Measurements from ENCODE around the gene PAGE4. TPM values are rescaled to one million over a fixed set of nuclear protein-coding genes. Genes with fewer than 3 reads are reported as not detected.

PAGE4 gene
- polyA plus RNA-seq, 1 experiment = not detected

DNA sequence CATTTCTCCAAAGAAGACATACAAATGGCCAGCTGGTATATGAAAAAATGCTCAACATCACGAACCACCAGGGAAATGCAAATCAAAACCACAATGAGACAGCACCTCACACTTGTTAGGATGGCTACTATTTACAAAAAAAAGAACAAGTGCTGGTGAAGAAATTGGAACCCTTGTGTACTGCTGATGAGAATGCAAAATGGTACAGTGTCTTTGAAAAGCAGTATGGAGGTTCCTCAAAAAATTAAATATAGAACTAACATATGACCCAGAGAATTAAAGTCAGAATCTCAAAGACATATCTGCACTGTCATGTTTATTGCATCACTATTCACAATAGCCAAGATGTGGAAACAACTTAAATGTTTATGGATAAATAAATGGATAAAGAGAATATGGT is 20.9 kb downstream of the PAGE4 start:
- Histone ChIP-seq H3K36me3 (ENCODE audit: control insufficient read depth, insufficient read depth, low read length) (no peaks in the 10 kb centered on the region), H3K4me3 (ENCODE audit: low read depth, low read length) (no peak overlapping the region), H3K27me3 (ENCODE audit: control insufficient read depth, insufficient read depth, low read length) (no peaks in the 10 kb centered on the region)
- DNase-seq (ENCODE audit: low read depth) = no peak
- no peak for TF ChIP-seq CTCF (IDR thresholded peaks at IDR 0.05; ENCODE audit: insufficient read depth, low read depth, low read length)
- ChIA-PET POLR2A (no interaction called here), CTCF (no interaction called here)

DNA sequence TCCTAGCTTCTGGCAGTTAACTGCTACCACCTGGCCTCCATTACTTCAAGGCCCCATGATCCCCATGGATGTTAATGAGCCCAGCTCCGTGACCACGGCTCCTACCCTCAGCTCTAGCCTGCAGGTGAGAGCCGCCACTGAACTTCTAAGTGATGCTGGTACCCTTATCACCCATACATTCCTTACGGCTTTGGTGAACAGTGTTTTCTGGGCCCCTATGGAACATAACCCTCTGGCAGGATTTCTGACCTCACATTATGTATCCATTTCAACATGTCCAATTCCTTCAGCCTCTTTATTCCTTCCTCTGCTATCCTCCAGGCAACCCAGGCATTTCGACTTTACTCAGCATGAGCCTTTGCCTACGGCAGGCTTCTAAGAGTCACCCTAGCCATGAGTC is 24.6 kb downstream of the PAGE4 start:
- POLR2A ChIA-PET = no interaction called here
- DNase-seq (ENCODE audit: low read depth) = no peak
- TF ChIP-seq CTCF (IDR thresholded peaks at IDR 0.05; ENCODE audit: insufficient read depth, low read depth, low read length) = no peak
- CTCF ChIA-PET = no interaction called here
- H3K36me3 ChIP-seq (ENCODE audit: control insufficient read depth, insufficient read depth, low read length) = no peaks in the 10 kb centered on the region
- no peaks in the 10 kb centered on the region for H3K27me3 ChIP-seq (ENCODE audit: control insufficient read depth, insufficient read depth, low read length)
- H3K4me3 ChIP-seq (ENCODE audit: low read depth, low read length) = no peak overlapping the region

- no peak for TF ChIP-seq CTCF (IDR thresholded peaks at IDR 0.05; ENCODE audit: insufficient read depth, low read depth, low read length)
- CTCF ChIA-PET = no interaction called here
- H3K36me3 ChIP-seq (ENCODE audit: control insufficient read depth, insufficient read depth, low read length) = no peaks in the 10 kb centered on the region
- no peak overlapping the region for H3K4me3 ChIP-seq (ENCODE audit: low read depth, low read length)
- POLR2A ChIA-PET = no interaction called here
- no peaks in the 10 kb centered on the region for H3K27me3 ChIP-seq (ENCODE audit: control insufficient read depth, insufficient read depth, low read length)
- no peak for DNase-seq (ENCODE audit: low read depth)
These were observed 27.7 kb downstream of the PAGE4 start for GRCh38 chrX:49856819-49857218.

GRCh38 chrX:49858341-49858740 is 29.2 kb downstream of the PAGE4 start:
- TF ChIP-seq CTCF (IDR thresholded peaks at IDR 0.05; ENCODE audit: insufficient read depth, low read depth, low read length) = no peak
- DNase-seq (ENCODE audit: low read depth) = no peak
- Histone ChIP-seq H3K27me3 (ENCODE audit: control insufficient read depth, insufficient read depth, low read length) (no peaks in the 10 kb centered on the region), H3K4me3 (ENCODE audit: low read depth, low read length) (no peak overlapping the region), H3K36me3 (ENCODE audit: control insufficient read depth, insufficient read depth, low read length) (no peaks in the 10 kb centered on the region)
- CTCF ChIA-PET = no interaction called here
- POLR2A ChIA-PET = no interaction called here

DNA sequence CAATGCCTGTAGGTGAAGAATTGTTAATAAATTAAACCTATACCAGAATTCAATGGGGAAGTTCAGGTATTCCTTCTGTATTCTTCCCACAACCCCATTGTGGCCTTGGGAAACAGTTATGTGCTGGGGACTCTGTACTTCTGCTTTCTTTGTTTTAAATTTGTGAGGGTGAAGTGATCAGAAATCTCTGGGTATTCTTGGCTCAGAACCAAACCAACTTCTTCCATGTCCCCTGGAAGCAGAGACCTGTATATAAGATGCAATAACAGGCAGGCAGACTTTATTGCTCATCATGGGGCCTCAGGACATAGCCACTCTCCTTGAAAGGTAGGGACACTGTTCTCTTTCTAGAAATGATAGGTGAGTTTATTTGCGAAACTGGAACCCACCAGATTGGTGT is 30.4 kb downstream of the PAGE4 start:
- no peaks in the 10 kb centered on the region for H3K36me3 ChIP-seq (ENCODE audit: control insufficient read depth, insufficient read depth, low read length)
- ChIA-PET CTCF (interaction anchor here (0.6 kb wide), 1 partner anchor 13 kb away, joined by 3 read pairs; no protein-coding TSS in a partner anchor), POLR2A (no interaction called here)
- no peak for TF ChIP-seq CTCF (IDR thresholded peaks at IDR 0.05; ENCODE audit: insufficient read depth, low read depth, low read length)
- no peaks in the 10 kb centered on the region for H3K27me3 ChIP-seq (ENCODE audit: control insufficient read depth, insufficient read depth, low read length)
- DNase-seq (ENCODE audit: low read depth) = no peak
- H3K4me3 ChIP-seq (ENCODE audit: low read depth, low read length) = no peak overlapping the region

Data from BJ (cell line).